ENCODE data around the gene TAF10.

Gene TAF10

GRCh38 chr11:6561288-6561687 lies 50.7 kb downstream of the TAF10 start:
- DNase-seq (ENCODE audit: low read depth in 2 of 2, low spot score in 1 of 2) = no peak
